ENCODE results near the gene LTBP4. TPM values are rescaled to one million over a fixed set of nuclear protein-coding genes. Genes with fewer than 3 reads are reported as not detected.
A peak's percentile ranks its signal among the peaks of the same experiment; 100 is the strongest.

LTBP4 gene
- total and polyA plus RNA-seq, 2 experiments from 2014 or later = 158 to 203 TPM

- H3K27me3 ChIP-seq = no peaks in the 10 kb centered on the region
- no peaks in the 10 kb centered on the region for H3K4me1 ChIP-seq (ENCODE audit: low read depth)
- H3K36me3 ChIP-seq = no peaks in the 10 kb centered on the region
- TF ChIP-seq, protein P1, sequence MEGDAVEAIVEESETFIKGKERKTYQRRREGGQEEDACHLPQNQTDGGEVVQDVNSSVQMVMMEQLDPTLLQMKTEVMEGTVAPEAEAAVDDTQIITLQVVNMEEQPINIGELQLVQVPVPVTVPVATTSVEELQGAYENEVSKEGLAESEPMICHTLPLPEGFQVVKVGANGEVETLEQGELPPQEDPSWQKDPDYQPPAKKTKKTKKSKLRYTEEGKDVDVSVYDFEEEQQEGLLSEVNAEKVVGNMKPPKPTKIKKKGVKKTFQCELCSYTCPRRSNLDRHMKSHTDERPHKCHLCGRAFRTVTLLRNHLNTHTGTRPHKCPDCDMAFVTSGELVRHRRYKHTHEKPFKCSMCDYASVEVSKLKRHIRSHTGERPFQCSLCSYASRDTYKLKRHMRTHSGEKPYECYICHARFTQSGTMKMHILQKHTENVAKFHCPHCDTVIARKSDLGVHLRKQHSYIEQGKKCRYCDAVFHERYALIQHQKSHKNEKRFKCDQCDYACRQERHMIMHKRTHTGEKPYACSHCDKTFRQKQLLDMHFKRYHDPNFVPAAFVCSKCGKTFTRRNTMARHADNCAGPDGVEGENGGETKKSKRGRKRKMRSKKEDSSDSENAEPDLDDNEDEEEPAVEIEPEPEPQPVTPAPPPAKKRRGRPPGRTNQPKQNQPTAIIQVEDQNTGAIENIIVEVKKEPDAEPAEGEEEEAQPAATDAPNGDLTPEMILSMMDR (IDR thresholded peaks at IDR 0.05; ENCODE audit: low read depth, low read length) = no peak
- no peak overlapping the region for H3K27ac ChIP-seq
- H3K4me3 ChIP-seq = no peak overlapping the region
- no peak for DNase-seq (ENCODE audit: low read depth in 1 of 2, low spot score in 1 of 2)
- H3K9me3 ChIP-seq (ENCODE audit: low read depth) = no peaks in the 10 kb centered on the region
These were observed 19.6 kb upstream of the LTBP4 start for GRCh38 chr19:40581531-40581930.

DNA sequence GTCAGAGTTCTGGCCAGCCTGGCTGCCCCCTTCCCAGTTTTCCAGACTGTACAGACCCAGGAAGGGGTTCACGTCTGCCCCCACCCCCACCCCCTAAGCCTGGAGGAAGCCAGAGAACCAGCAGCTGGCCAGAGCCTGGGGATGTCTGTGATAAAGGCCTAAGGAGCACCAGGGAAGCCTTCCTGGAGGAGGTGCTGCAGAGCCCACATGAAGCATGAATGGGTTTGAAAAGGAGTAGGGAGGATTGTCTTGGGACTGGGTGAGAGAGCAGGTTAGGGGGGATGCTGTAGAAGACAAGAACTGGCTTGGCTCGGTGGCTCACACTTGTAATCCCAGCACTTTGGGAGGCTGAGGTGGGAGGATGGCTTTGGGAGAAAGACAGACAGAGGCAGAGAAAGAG lies 18.7 kb upstream of the LTBP4 start:
- DNase-seq (ENCODE audit: low read depth in 1 of 2, low spot score in 1 of 2) = no peak
- Histone ChIP-seq H3K9me3 (ENCODE audit: low read depth) (no peaks in the 10 kb centered on the region), H3K36me3 (no peaks in the 10 kb centered on the region), H3K4me3 (no peak overlapping the region), H3K4me1 (ENCODE audit: low read depth) (no peaks in the 10 kb centered on the region), H3K27ac (no peak overlapping the region), H3K27me3 (no peaks in the 10 kb centered on the region)
- TF ChIP-seq, protein P1 (IDR thresholded peaks at IDR 0.05; ENCODE audit: low read depth, low read length) = no peak

DNA sequence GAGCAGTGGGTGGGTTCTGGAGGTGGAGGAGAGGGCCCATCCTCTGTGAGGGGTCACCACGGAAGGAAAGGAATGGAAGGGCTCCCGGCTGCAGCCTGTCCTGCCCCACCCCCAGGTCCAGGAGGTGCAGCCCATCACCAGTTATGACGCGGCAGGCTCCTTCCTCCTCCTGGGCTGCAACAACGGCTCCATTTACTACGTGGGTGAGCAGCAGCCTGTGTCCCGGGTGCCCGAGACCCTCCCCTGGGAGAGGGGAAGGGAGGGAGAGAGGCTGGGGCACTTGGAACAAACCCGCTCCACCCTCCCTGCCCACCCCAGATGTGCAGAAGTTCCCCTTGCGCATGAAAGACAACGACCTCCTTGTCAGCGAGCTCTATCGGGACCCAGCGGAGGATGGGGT lies 17.9 kb upstream of the LTBP4 start:
- DNase-seq (ENCODE audit: low read depth in 1 of 2, low spot score in 1 of 2) = no peak
- H3K36me3 ChIP-seq = no peaks in the 10 kb centered on the region
- no peak overlapping the region for H3K4me3 ChIP-seq
- H3K27ac ChIP-seq = no peak overlapping the region
- no peaks in the 10 kb centered on the region for H3K27me3 ChIP-seq
- H3K9me3 ChIP-seq (ENCODE audit: low read depth) = no peaks in the 10 kb centered on the region
- TF ChIP-seq, protein P1 (IDR thresholded peaks at IDR 0.05; ENCODE audit: low read depth, low read length) = no peak
- no peaks in the 10 kb centered on the region for H3K4me1 ChIP-seq (ENCODE audit: low read depth)

GRCh38 chr19:40584007-40584406 lies 17.2 kb upstream of the LTBP4 start:
- no peak for DNase-seq (ENCODE audit: low read depth in 1 of 2, low spot score in 1 of 2)
- Histone ChIP-seq H3K4me3 (no peak overlapping the region), H3K36me3 (no peaks in the 10 kb centered on the region), H3K27me3 (no peaks in the 10 kb centered on the region), H3K4me1 (ENCODE audit: low read depth) (no peaks in the 10 kb centered on the region), H3K9me3 (ENCODE audit: low read depth) (no peaks in the 10 kb centered on the region), H3K27ac (no peak overlapping the region)
- TF ChIP-seq, protein P1 (IDR thresholded peaks at IDR 0.05; ENCODE audit: low read depth, low read length) = peak; percentile 20

DNA sequence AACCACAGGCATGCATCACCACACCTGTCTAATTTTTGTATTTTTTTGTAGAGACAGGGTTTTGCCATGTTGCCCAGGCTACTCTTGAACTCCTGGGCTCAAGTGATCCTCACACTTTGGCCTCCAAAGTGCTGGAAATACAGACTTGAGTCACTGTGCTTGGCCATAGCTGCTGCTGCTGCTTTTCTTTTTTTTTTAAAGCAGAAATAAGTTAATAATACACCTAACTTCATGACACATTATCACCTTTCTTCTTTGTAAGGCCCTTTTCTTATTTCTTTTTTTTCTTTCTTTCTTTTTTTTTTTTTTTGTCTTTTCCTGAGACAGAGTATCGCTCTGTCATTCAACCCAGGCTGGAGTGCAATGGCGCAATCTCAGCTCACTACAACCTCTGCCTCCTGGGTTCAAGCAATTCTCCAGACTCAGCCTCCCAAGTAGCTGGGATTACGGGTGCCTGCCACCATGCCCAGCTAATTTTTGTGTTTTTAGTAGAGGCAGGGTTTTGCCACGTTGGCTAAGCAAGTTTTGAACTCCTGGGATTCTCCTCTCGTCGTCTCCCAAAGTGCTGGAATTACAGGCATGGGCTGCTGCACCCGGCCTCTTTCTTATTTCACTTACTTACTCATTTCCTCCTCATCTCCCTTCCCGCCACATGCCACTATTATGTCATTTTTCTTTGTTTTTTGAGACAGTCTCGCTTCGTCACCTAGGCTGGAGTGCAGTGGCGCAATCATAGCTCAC lies 15.8 kb upstream of the LTBP4 start:
- no peaks in the 10 kb centered on the region for H3K9me3 ChIP-seq (ENCODE audit: low read depth)

More for the DNA sequence above, 15.8 kb upstream of the LTBP4 start:
- Histone ChIP-seq H3K27ac (no peak overlapping the region), H3K4me1 (ENCODE audit: low read depth) (no peaks in the 10 kb centered on the region), H3K4me3 (no peak overlapping the region), H3K36me3 (no peaks in the 10 kb centered on the region), H3K27me3 (no peaks in the 10 kb centered on the region)
- TF ChIP-seq, protein P1 (IDR thresholded peaks at IDR 0.05; ENCODE audit: low read depth, low read length) = no peak
- DNase-seq (ENCODE audit: low read depth in 1 of 2, low spot score in 1 of 2) = peak in 1 of 2 donors; percentile 73
